ENCODE measurements around the gene ERMP1.

The ERMP1 gene

GRCh38 chr9:5832071-5832537 is 813 bp downstream of the ERMP1 start:
- TF ChIP-seq CTCF (IDR thresholded peaks at IDR 0.05; ENCODE audit: control insufficient read depth, insufficient read depth, low read depth, low read length, missing control alignments) = no peak
- peak overlapping the region; percentile 60 for H3K4me3 ChIP-seq (ENCODE audit: control insufficient read depth, low read depth, low read length)
- DNase-seq (ENCODE audit: low read depth) = no peak

GRCh38 chr9:5825895-5826622 is 6.9 kb downstream of the ERMP1 start:
- no peak for TF ChIP-seq CTCF (IDR thresholded peaks at IDR 0.05; ENCODE audit: control insufficient read depth, insufficient read depth, low read depth, low read length, missing control alignments)
- H3K4me3 ChIP-seq (ENCODE audit: control insufficient read depth, low read depth, low read length) = no peak overlapping the region
- DNase-seq (ENCODE audit: low read depth) = no peak

- no peak overlapping the region for H3K4me3 ChIP-seq (ENCODE audit: control insufficient read depth, low read depth, low read length)
- TF ChIP-seq CTCF (IDR thresholded peaks at IDR 0.05; ENCODE audit: control insufficient read depth, insufficient read depth, low read depth, low read length, missing control alignments) = no peak
- no peak for DNase-seq (ENCODE audit: low read depth)
Measured at GRCh38 chr9:5825223-5825622, 7.7 kb downstream of the ERMP1 start.

GRCh38 chr9:5820425-5820824 is 12.5 kb downstream of the ERMP1 start:
- DNase-seq (ENCODE audit: low read depth) = no peak
- no peak overlapping the region for H3K4me3 ChIP-seq (ENCODE audit: control insufficient read depth, low read depth, low read length)
- no peak for TF ChIP-seq CTCF (IDR thresholded peaks at IDR 0.05; ENCODE audit: control insufficient read depth, insufficient read depth, low read depth, low read length, missing control alignments)

- DNase-seq (ENCODE audit: low read depth) = no peak
- no peak for TF ChIP-seq CTCF (IDR thresholded peaks at IDR 0.05; ENCODE audit: control insufficient read depth, insufficient read depth, low read depth, low read length, missing control alignments)
- no peak overlapping the region for H3K4me3 ChIP-seq (ENCODE audit: control insufficient read depth, low read depth, low read length)
Measured at GRCh38 chr9:5819174-5819573, 13.7 kb downstream of the ERMP1 start.

GRCh38 chr9:5818424-5819142 is 14.3 kb downstream of the ERMP1 start:
- no peak overlapping the region for H3K4me3 ChIP-seq (ENCODE audit: control insufficient read depth, low read depth, low read length)
- DNase-seq (ENCODE audit: low read depth) = no peak
- TF ChIP-seq CTCF (IDR thresholded peaks at IDR 0.05; ENCODE audit: control insufficient read depth, insufficient read depth, low read depth, low read length, missing control alignments) = no peak

All from AG09309 (cell line).